HepG2 (cell line): ENCODE results near the gene KIF3A. TPM values are rescaled to one million over a fixed set of nuclear protein-coding genes. Genes with fewer than 3 reads are reported as not detected.
A peak's percentile ranks its signal among the peaks of the same experiment; 100 is the strongest.

Experiments used
- CBFB ChIP-seq: sonication (generic); formaldehyde crosslinking; IDR thresholded peaks from 2 replicates; pipeline ENCODE4 v1.4.0; 2020; ENCODE audit warnings: missing genetic modification reagents
- ETV6 ChIP-seq: sonication (generic); formaldehyde crosslinking; conservative IDR thresholded peaks from 2 replicates; pipeline ENCODE4 v1.4.0; 2020; ENCODE audit warnings: missing genetic modification reagents
- IKZF1 ChIP-seq: fragments of 450-650 bp; IDR thresholded peaks from 2 replicates; pipeline ENCODE4 v1.7.1; 2016
- ISL2 ChIP-seq: sonication (generic); formaldehyde crosslinking; IDR thresholded peaks from 2 replicates; pipeline ENCODE4 v1.5.0; 2020; ENCODE audit warnings: missing genetic modification reagents
- NFE2L2 ChIP-seq: fragments of 150-350 bp; IDR thresholded peaks from 2 replicates; pipeline ENCODE4 v1.6.1; 2014; ENCODE audit warnings: low read length
- NKX3-1 ChIP-seq: sonication (generic); formaldehyde crosslinking; IDR thresholded peaks from 2 replicates; pipeline ENCODE4 v1.5.0; 2020; ENCODE audit warnings: missing genetic modification reagents
- NPAS2 ChIP-seq: sonication (generic); formaldehyde crosslinking; IDR thresholded peaks from 2 replicates; pipeline ENCODE4 v1.8.0; 2022; ENCODE audit warnings: mild to moderate bottlenecking, missing genetic modification reagents, borderline replicate concordance
- THRA ChIP-seq: sonication (generic); formaldehyde crosslinking; IDR thresholded peaks from 2 replicates; pipeline ENCODE4 v1.4.0; 2020; ENCODE audit warnings: missing genetic modification reagents, borderline replicate concordance
- ZBTB26 ChIP-seq: IDR thresholded peaks from 2 replicates; pipeline ENCODE4 v1.6.1; 2016; ENCODE audit warnings: missing compliant biosample characterization, missing genetic modification reagents, borderline replicate concordance
- ZFY ChIP-seq: sonication (generic); formaldehyde crosslinking; IDR thresholded peaks from 2 replicates; pipeline ENCODE4 v1.4.0; 2020; ENCODE audit warnings: missing genetic modification reagents
- ZGPAT ChIP-seq: IDR thresholded peaks from 2 replicates; pipeline ENCODE4 v1.6.1; 2016; ENCODE audit warnings: mild to moderate bottlenecking
- ZNF513 ChIP-seq: sonication (generic); formaldehyde crosslinking; conservative IDR thresholded peaks from 2 replicates; pipeline ENCODE4 v1.5.0; 2020; ENCODE audit warnings: missing genetic modification reagents
- ZNF556 ChIP-seq: sonication (generic); formaldehyde crosslinking; IDR thresholded peaks from 2 replicates; pipeline ENCODE4 v1.4.0; 2020; ENCODE audit warnings: mild to moderate bottlenecking, missing genetic modification reagents, borderline replicate concordance
- ZNF605 ChIP-seq: sonication (generic); formaldehyde crosslinking; IDR thresholded peaks from 2 replicates; pipeline ENCODE4 v1.8.0; 2022; ENCODE audit warnings: mild to moderate bottlenecking, missing genetic modification reagents
- ZNF761 ChIP-seq: sonication (generic); formaldehyde crosslinking; conservative IDR thresholded peaks from 2 replicates; pipeline ENCODE4 v1.4.0; 2020; ENCODE audit warnings: mild to moderate bottlenecking, missing genetic modification reagents
- ZSCAN9 ChIP-seq: IDR thresholded peaks from 2 replicates; pipeline ENCODE4 v1.6.1; 2016; ENCODE audit warnings: borderline replicate concordance
- ZXDC ChIP-seq: sonication (generic); formaldehyde crosslinking; IDR thresholded peaks from 2 replicates; pipeline ENCODE4 v1.5.0; 2020; ENCODE audit warnings: mild to moderate bottlenecking, missing genetic modification reagents
- ZZZ3 ChIP-seq: sonication (generic); formaldehyde crosslinking; IDR thresholded peaks from 2 replicates; pipeline ENCODE4 v1.4.0; 2020; ENCODE audit warnings: missing genetic modification reagents, mild to moderate bottlenecking, borderline replicate concordance
- polyA plus RNA-seq, 8 experiments: library from polyadenylated mRNA; depleted of rRNA in 3 of 8; stranded (reverse) in 7 of 8; unstranded in 1 of 8; fragments of >200 nt; fragmentation: Illumina TruSeq in 4 of 8; extraction: Trizol in 4 of 8; gene quantifications; 2 replicates each; pipeline versions ENCODE4 v1.2.1 to v1.2.3, GENCODE V29; 2011 to 2016; ENCODE audit warnings: low read depth in 4 of 8, missing spikeins in 1 of 8, mixed read lengths in 1 of 8; ENCODE audit not compliant: insufficient read depth in 1 of 8
- total RNA-seq, 5 experiments: library from RNA; depleted of rRNA; stranded (reverse); fragments of >200 nt; fragmentation: Illumina TruSeq; extraction: Trizol; gene quantifications; 2 replicates each; pipeline ENCODE4 v1.2.3, GENCODE V29; 2016; ENCODE audit warnings: low read depth in 1 of 5
- TF ChIP-seq, protein P1 (sequence below): sonication (generic); formaldehyde crosslinking; IDR thresholded peaks from 2 replicates; pipeline ENCODE4 v1.5.1; 2020; ENCODE audit warnings: missing genetic modification reagents, mild to moderate bottlenecking, borderline replicate concordance

KIF3A gene
- total and polyA plus RNA-seq, 2 of the 13 experiments (the other 11 are each of a cell fraction or from before 2014, with no cell fraction given) = 2.3 to 8.4 TPM

DNA sequence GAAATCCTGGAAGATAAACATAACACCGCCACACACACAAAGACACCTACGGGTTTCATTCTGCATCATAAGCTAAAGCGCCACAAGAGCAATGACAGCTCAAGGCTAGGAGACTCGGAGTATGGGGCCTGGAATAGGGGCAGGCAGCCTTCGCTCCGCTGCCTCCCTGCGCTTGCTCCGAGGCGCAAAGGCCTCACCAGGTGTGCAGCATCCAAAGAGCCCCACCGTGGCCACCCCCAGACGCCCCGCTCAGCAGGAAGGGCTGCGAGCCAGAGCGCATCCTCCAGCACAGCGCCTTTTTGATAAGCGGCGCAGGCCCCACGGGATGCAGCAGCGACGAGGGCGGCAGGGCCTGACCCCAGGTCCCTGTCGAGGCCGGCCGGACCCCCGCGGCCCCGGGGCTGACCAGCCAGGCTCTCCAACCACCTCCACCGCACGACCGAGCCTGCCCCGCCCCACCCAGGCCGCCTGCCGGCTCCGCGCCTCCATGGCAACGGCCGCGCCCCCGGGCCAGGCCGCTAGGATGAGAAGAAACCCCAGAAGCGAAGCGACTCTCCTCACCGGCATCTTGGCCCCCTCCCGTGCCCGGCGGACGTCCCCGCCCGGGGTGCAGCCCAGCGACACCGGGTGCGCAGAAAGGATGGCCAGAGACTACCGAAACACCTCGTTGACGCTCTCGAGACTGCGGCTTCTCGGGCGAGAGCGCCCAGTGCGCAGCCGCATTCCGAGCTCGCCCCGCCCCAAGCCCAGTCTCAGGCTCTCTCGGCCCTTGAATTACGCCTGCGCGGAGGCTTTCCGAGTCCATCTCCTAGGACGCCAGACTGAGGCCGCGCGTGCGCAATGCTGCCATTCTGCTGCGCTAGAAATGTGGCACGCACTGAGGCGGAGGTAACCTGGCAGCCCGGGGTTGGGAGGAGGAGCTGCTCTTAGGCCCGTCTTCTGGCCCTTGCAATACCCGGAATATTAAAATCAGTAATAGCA, at the start of gene KIF3A (continued):
- TF ChIP-seq ETV6 (CRISPR knock-in tag) (peak; percentile 60), ZNF761 (CRISPR knock-in tag) (0 out of 2 replicates have a peak, but pooled peaks have one; percentile 24), CBFB (CRISPR knock-in tag) (no peak), ZNF605 (CRISPR knock-in tag) (no peak; the same call in 1 of the 2 replicates), NPAS2 (no peak), ZSCAN9 (CRISPR knock-in tag) (0 out of 2 replicates have a peak, but pooled peaks have one; percentile 17), ZGPAT (CRISPR knock-in tag) (peak; percentile 69), ISL2 (CRISPR knock-in tag) (0 out of 2 replicates have a peak, but pooled peaks have one; percentile 58), ZZZ3 (CRISPR knock-in tag) (no peak), ZNF556 (peak; percentile 24; the same call in 1 of the 2 replicates), ZXDC (CRISPR knock-in tag) (no peak), NFE2L2 (no peak), NKX3-1 (0 out of 2 replicates have a peak, but pooled peaks have one; percentile 43), ZFY (peak; percentile 92), ZBTB26 (CRISPR knock-in tag) (0 out of 2 replicates have a peak, but pooled peaks have one; percentile 27), IKZF1 (no peak), ZNF513 (peak; percentile 75; the same call in 1 of the 2 replicates), THRA (CRISPR knock-in tag) (no peak)
- TF ChIP-seq, protein P1, sequence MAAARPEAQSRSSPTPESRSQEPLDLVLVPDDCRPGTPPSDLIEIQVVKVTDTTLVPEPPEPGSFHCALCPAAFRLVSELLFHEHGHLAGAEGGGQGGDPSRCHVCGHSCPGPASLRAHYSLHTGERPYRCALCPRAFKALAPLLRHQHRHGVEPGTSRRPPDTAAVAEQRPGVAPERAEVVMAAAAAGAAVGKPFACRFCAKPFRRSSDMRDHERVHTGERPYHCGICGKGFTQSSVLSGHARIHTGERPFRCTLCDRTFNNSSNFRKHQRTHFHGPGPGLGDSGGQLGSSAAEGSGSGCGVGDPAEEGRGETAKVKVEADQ (CRISPR knock-in tag) = no peak
